HCT116 (cell line): ENCODE results near the gene OR2Y1.

Experiments used
- ATF3 ChIP-seq: IDR thresholded peaks from 2 replicates; pipeline ENCODE4 v1.6.1; 2012
- CTCF ChIP-seq, 3 experiments: fragments of 200-600 bp in 1 of 3; sonication (generic) in 1 of 3; IDR thresholded peaks in 2 of 3; conservative IDR thresholded peaks in 1 of 3; 2 replicates each; pipeline ENCODE4 v1.5.1; 2012 to 2017; ENCODE audit warnings: low read depth in 2 of 3, low read length in 2 of 3, antibody characterized with exemption in 1 of 3, borderline replicate concordance in 1 of 3, control low read depth in 1 of 3, mild to moderate bottlenecking in 1 of 3, mixed read lengths in 1 of 3, mixed run types in 1 of 3, moderate library complexity in 1 of 3; ENCODE audit not compliant: insufficient read depth in 1 of 3
- EZH2phosphoT487 ChIP-seq: fragments of 200-600 bp; IDR thresholded peaks from 2 replicates; pipeline ENCODE4 v1.6.1; 2018; ENCODE audit warnings: antibody characterized with exemption, borderline replicate concordance
- FOSL1 ChIP-seq: IDR thresholded peaks from 2 replicates; pipeline ENCODE4 v1.6.1; 2012; ENCODE audit warnings: low read depth
- JUND ChIP-seq: IDR thresholded peaks from 2 replicates; pipeline ENCODE4 v1.6.1; 2012
- MAX ChIP-seq: IDR thresholded peaks from 2 replicates; pipeline ENCODE4 v1.6.1; 2012
- POLR2A ChIP-seq: IDR thresholded peaks from 2 replicates; pipeline ENCODE4 v1.7.0; 2011; ENCODE audit warnings: borderline replicate concordance; ENCODE audit not compliant: insufficient read depth, insufficient read length; ENCODE audit errors: extremely low read depth
- POLR2AphosphoS5 ChIP-seq: IDR thresholded peaks from 2 replicates; pipeline ENCODE4 v1.6.1; 2011; ENCODE audit warnings: mild to moderate bottlenecking, low read depth, low read length, moderate library complexity
- SIN3A ChIP-seq: IDR thresholded peaks from 2 replicates; pipeline ENCODE4 v1.6.1; 2012; ENCODE audit warnings: low read depth
- TCF7L2 ChIP-seq: IDR thresholded peaks from 2 replicates; pipeline ENCODE4 v1.7.0; 2011; ENCODE audit warnings: borderline replicate concordance, inconsistent platforms; ENCODE audit not compliant: insufficient read depth, insufficient read length; ENCODE audit errors: extremely low read depth
- ZBTB33 ChIP-seq: IDR thresholded peaks from 2 replicates; pipeline ENCODE4 v1.6.1; 2011; ENCODE audit warnings: mild to moderate bottlenecking, low read length, moderate library complexity; ENCODE audit not compliant: insufficient replicate concordance; ENCODE audit errors: extremely low read depth
- ZFX ChIP-seq: fragments of 450-650 bp; IDR thresholded peaks from 2 replicates; pipeline ENCODE4 v1.6.1; 2017
- ZNF274 ChIP-seq: fragments of 200-500 bp; sonication (Bioruptor generic); IDR thresholded peaks from 2 replicates; pipeline ENCODE4 v1.6.1; 2014; ENCODE audit warnings: mild to moderate bottlenecking, low read depth, low read length, inconsistent platforms

GRCh38 chr5:180755601-180756000, 15.7 kb upstream of the OR2Y1 start:
- no peak for TF ChIP-seq CTCF (IDR thresholded peaks at IDR 0.05 in 2 of 3, conservative IDR thresholded peaks at IDR 0.05 in 1 of 3; ENCODE audit: borderline replicate concordance in 1 of 3, insufficient read depth in 1 of 3, low read depth in 2 of 3, low read length in 2 of 3)
- TF ChIP-seq POLR2A: no peak
- no peak for TF ChIP-seq POLR2AphosphoS5
- no peak for TF ChIP-seq MAX
- no peak for TF ChIP-seq FOSL1
- TF ChIP-seq ZBTB33: no peak
- TF ChIP-seq SIN3A: no peak
- no peak for TF ChIP-seq ATF3
- no peak for TF ChIP-seq EZH2phosphoT487
- TF ChIP-seq ZFX: no peak
- no peak for TF ChIP-seq TCF7L2
- no peak for TF ChIP-seq ZNF274
- no peak for TF ChIP-seq JUND
